T-cell (primary cell): ENCODE results near the gene NEDD8. TPM values are rescaled to one million over a fixed set of nuclear protein-coding genes. Genes with fewer than 3 reads are reported as not detected.
A peak's percentile ranks its signal among the peaks of the same experiment; 100 is the strongest.

Source experiments
- ATAC-seq, 4 experiments: fragments of 200-7000 bp in 3 of 4; fragments of 150-1000 bp in 1 of 4; cut with Tn5 transposase; replicated peaks in 1 of 4; 1 replicate in 3 of 4; 2 replicates in 1 of 4; pipeline ENCODE4 v1.10.0; 2021; ENCODE audit warnings: moderate library complexity in 3 of 4, mild to moderate bottlenecking in 2 of 4, moderate number of reproducible peaks in 1 of 4
- CTCF ChIA-PET, 2 donors: fragments of 300-600 bp; sonication (Branson Sonifier 250); formaldehyde crosslinking; loops; one replicate each; lab custom pipeline; 2022; ENCODE audit warnings: antibody characterized with exemption in 2 of 2; lab: Charles Lee
- POLR2A ChIA-PET, 2 donors: fragments of 300-600 bp; sonication (Branson Sonifier 250); formaldehyde crosslinking; loops; one replicate each; lab custom pipeline; 2022; ENCODE audit warnings: antibody characterized with exemption in 2 of 2; lab: Charles Lee
- DNase-seq, 35 experiments: peaks; one replicate each; pipeline versions ENCODE4 v3.0.0 to v3.0.0-alpha.2; 2013 to 2023
- H3K27ac ChIP-seq: one replicate; pipeline ENCODE4 v1.5.1; 2013; ENCODE audit warnings: low read length
- H3K27me3 ChIP-seq, 2 experiments: replicated peaks in 1 of 2; 1 replicate in 1 of 2; 2 replicates in 1 of 2; pipeline versions ENCODE4 v1.6.1 to v1.7.0; 2013; ENCODE audit warnings: low read length in 1 of 2, mixed read lengths in 1 of 2; ENCODE audit not compliant: control insufficient read depth in 2 of 2, insufficient read depth in 2 of 2; ENCODE audit errors: extremely low read depth in 1 of 2
- H3K36me3 ChIP-seq, 2 donors: 1 replicate in 1 of 2; 2 replicates in 1 of 2; pipeline versions ENCODE4 v1.6.1 to v1.7.0; 2013; ENCODE audit warnings: low read length in 1 of 2; ENCODE audit not compliant: control insufficient read depth in 2 of 2, insufficient read depth in 1 of 2; ENCODE audit errors: extremely low read depth in 1 of 2
- H3K4me1 ChIP-seq, 2 experiments: 1 replicate in 1 of 2; 2 replicates in 1 of 2; pipeline versions ENCODE4 v1.6.1 to v1.7.0; 2013; ENCODE audit warnings: low read length in 2 of 2, mixed read lengths in 1 of 2; ENCODE audit not compliant: insufficient read depth in 2 of 2, control insufficient read depth in 1 of 2; ENCODE audit errors: extremely low read depth in 1 of 2
- H3K4me3 ChIP-seq, 2 donors: 1 replicate in 1 of 2; 2 replicates in 1 of 2; pipeline versions ENCODE4 v1.5.1 to v1.7.0; 2013; ENCODE audit warnings: mild to moderate bottlenecking in 2 of 2, low read length in 1 of 2, moderate library complexity in 1 of 2; ENCODE audit not compliant: control insufficient read depth in 1 of 2; ENCODE audit errors: extremely low read depth in 1 of 2
- H3K9me3 ChIP-seq: 2 replicates; pipeline ENCODE4 v1.7.0; 2013
- H3K27ac Mint-ChIP-seq, 2 donors: one replicate each; pipeline ENCODE4 v1.8.0; 2020 to 2021; ENCODE audit warnings: mild to moderate bottlenecking in 2 of 2, mixed read lengths in 2 of 2
- H3K27me3 Mint-ChIP-seq, 2 donors: one replicate each; pipeline ENCODE4 v1.8.0; 2021 to 2022; ENCODE audit warnings: mixed read lengths in 2 of 2
- H3K36me3 Mint-ChIP-seq: one replicate; pipeline ENCODE4 v1.8.0; 2021; ENCODE audit warnings: mixed read lengths
- H3K4me1 Mint-ChIP-seq, 3 donors: one replicate each; pipeline ENCODE4 v1.8.0; 2020 to 2022; ENCODE audit warnings: mixed read lengths in 3 of 3, mild to moderate bottlenecking in 1 of 3
- H3K4me3 Mint-ChIP-seq, 3 donors: one replicate each; pipeline ENCODE4 v1.8.0; 2020 to 2022; ENCODE audit warnings: mild to moderate bottlenecking in 3 of 3, mixed read lengths in 3 of 3, moderate library complexity in 3 of 3
- H3K9me3 Mint-ChIP-seq, 3 donors: one replicate each; pipeline ENCODE4 v1.8.0; 2020 to 2022; ENCODE audit warnings: mixed read lengths in 3 of 3
- WGBS: methylation state at CpG from one replicate; pipeline ENCODE4 v1.1.5; 2013; ENCODE audit warnings: missing lambda C conversion rate; ENCODE audit not compliant: insufficient coverage; 5-methylcytosine and 5-hydroxymethylcytosine counted together
- total RNA-seq, 35 experiments: library from RNA in 6 of 35; stranded (reverse) in 6 of 35; fragments of 120-200 nt in 1 of 35; gene quantifications; one replicate each; pipeline versions ENCODE4 v1.2.1 to v1.2.4 and lab custom pipeline; 2013 to 2026

NEDD8 gene
- total RNA-seq (100 to 1,000 TPM in 4 of 5 donors, 10 to 100 TPM in 1; 92.1 to 107 (median 101) TPM), total RNA-seq (lab: John Stamatoyannopoulos, UW) (12.6 to 44.8 (median 21.0) reads per million in 29 experiments)
- 156 TPM for total RNA-seq (2013)

DNA sequence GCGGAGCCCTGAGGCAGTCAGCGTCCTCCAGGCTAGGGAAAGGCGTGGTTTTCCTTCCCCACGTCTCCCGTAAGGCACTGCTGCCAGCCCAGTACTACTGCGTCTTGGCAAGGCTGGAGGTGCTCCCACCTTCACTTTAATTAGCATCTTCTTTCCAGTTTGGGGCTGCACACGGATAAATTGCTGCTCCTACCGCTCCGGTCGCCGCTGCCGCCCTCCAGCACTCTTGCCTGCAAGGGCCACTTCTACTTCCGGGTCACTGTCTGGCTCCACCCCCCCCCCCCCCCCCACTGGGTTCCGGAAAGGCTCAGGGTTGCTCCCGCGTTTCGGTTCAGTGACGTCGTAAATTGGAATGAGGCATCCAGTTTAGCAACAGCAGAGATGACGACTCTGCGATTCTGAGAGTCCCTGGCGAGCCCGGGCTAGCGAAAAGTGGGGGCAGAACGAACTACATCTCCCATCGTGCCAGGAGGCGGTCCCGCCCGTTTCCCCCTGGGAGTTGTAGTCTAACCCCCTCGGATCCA lies at the start of gene NEDD8:
Gene NEDD8 (minus strand): TSS at position 247 of the 524 bp plus-strand sequence. CDS start 100 bp downstream, at position 147.
- Mint-ChIP-seq H3K9me3 (no peaks in the 10 kb centered on the region), H3K27me3 (no peaks in the 10 kb centered on the region), H3K4me3 (peak within 1 kb of the TSS; percentile 83 to 99 (median 95)), H3K27ac (peak within 1 kb of the TSS; percentile 97), H3K36me3 (peaks cover 32% of the 10 kb centered on the region), H3K4me1 (peaks cover 50 to 65% (median 58%) of the 10 kb centered on the region in 3 donors)
- WGBS: 0% methylated on average over 27 of the region's 30 CpGs
- peak; percentile 87 to 90 (median 90) for ATAC-seq
- H3K27ac ChIP-seq: peak within 1 kb of the TSS; percentile 72
- H3K9me3 ChIP-seq: no peaks in the 10 kb centered on the region
- H3K36me3 ChIP-seq: peaks cover 0 to 32% of the 10 kb centered on the region in 2 donors
- CTCF ChIA-PET: interaction anchor here in 1 of 2 donors (2.8 kb wide), 1 partner anchor 10 kb away, joined by 9 read pairs; the partner anchor contains the start of gene TINF2
- H3K27me3 ChIP-seq: no peaks in the 10 kb centered on the region
- POLR2A ChIA-PET: interaction anchor here in 1 of 2 donors (2.0 kb wide), 1 partner anchor 10 kb away, joined by 6 read pairs; the partner anchor contains the start of gene TINF2
- DNase-seq: peak; percentile 76 to 92 (median 86)
- H3K4me3 ChIP-seq: peak within 1 kb of the TSS; percentile 76 to 98
- H3K4me1 ChIP-seq: peaks cover 18 to 41% of the 10 kb centered on the region in 2 experiments

DNA sequence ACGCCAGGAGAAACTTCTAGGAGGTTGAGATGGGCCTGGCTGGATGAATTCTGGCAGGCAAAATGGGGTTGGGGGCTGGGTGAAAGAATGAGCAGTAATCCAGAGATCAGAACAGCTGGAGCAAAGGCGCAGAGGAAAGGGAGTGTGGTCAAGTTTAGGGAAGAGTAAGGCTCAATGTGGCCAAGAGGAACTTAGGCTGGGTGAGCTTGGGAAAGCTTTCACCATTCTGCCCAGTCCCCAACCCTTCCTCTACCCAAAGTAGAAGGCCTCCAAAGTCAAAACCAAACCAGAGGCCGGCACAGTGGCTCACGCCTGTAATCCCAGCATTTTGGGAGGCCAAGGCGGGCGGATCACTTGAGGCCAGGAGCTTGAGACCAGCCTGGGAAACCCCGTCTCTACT lies 49.5 kb upstream of the NEDD8 start:
- H3K4me1 Mint-ChIP-seq: peaks cover 17 to 37% (median 31%) of the 10 kb centered on the region in 3 donors
- H3K27me3 ChIP-seq: no peaks in the 10 kb centered on the region
- ATAC-seq (no peak), DNase-seq (no peak)
- no peak overlapping the region for H3K27ac ChIP-seq
- ChIA-PET CTCF (no interaction called here), POLR2A (no interaction called here)
- 87% methylated on average over 3 of the region's 7 CpGs for WGBS
- H3K4me1 ChIP-seq: peaks cover 11 to 17% of the 10 kb centered on the region in 2 experiments
- H3K9me3 ChIP-seq: no peaks in the 10 kb centered on the region
- H3K36me3 ChIP-seq: no peaks in the 10 kb centered on the region
- H3K36me3 Mint-ChIP-seq: no peaks in the 10 kb centered on the region
- no peaks in the 10 kb centered on the region for H3K27me3 Mint-ChIP-seq
- H3K27ac Mint-ChIP-seq: no peak overlapping the region
- H3K9me3 Mint-ChIP-seq: no peaks in the 10 kb centered on the region
- H3K4me3 ChIP-seq: no peak overlapping the region
- no peak overlapping the region for H3K4me3 Mint-ChIP-seq

DNA sequence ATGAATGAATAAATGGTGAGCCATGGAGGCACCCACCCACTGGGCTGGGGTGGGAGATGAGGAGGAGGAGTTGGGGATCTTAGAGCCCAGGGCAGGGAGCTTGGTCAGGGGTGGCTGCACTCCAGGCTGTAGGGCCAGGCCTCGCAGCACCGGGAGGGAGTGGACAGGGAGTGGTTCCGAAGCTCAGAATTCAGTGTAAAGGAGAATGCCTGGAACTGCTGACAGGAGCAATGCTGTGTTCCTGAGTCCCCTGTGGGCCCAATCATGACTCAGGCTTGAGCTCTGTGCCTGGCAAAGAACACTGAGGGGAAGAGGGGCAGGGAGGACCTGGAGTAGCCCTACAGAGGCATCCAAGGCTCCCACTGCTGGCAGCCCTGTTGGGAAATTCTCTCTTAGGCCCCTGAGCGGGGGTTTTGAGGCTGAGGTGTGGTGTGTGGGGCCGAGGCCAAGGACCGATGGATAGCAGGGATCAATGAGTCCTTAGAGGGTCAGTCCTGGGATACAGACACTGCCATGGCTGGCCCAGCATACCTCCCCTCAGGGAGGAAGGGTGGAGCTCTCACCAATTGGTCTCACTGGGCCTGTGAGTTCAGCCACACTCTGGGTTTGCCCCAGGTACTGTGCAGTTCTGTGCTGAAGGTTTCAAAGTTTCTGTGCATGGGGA lies 48.8 kb upstream of the NEDD8 start:
- ATAC-seq (no peak), DNase-seq (no peak)
- H3K4me3 ChIP-seq: no peak overlapping the region
- POLR2A ChIA-PET: no interaction called here
- H3K4me1 ChIP-seq: peaks cover 11 to 17% of the 10 kb centered on the region in 2 experiments
- H3K36me3 ChIP-seq: no peaks in the 10 kb centered on the region
- Mint-ChIP-seq H3K4me3 (no peak overlapping the region), H3K36me3 (no peaks in the 10 kb centered on the region), H3K27ac (no peak overlapping the region), H3K27me3 (no peaks in the 10 kb centered on the region), H3K4me1 (peaks cover 17 to 38% (median 33%) of the 10 kb centered on the region in 3 donors), H3K9me3 (no peaks in the 10 kb centered on the region)
- CTCF ChIA-PET: no interaction called here
- no peak overlapping the region for H3K27ac ChIP-seq
- no peaks in the 10 kb centered on the region for H3K27me3 ChIP-seq
- WGBS: 97% methylated on average over 6 of the region's 6 CpGs
- no peaks in the 10 kb centered on the region for H3K9me3 ChIP-seq

DNA sequence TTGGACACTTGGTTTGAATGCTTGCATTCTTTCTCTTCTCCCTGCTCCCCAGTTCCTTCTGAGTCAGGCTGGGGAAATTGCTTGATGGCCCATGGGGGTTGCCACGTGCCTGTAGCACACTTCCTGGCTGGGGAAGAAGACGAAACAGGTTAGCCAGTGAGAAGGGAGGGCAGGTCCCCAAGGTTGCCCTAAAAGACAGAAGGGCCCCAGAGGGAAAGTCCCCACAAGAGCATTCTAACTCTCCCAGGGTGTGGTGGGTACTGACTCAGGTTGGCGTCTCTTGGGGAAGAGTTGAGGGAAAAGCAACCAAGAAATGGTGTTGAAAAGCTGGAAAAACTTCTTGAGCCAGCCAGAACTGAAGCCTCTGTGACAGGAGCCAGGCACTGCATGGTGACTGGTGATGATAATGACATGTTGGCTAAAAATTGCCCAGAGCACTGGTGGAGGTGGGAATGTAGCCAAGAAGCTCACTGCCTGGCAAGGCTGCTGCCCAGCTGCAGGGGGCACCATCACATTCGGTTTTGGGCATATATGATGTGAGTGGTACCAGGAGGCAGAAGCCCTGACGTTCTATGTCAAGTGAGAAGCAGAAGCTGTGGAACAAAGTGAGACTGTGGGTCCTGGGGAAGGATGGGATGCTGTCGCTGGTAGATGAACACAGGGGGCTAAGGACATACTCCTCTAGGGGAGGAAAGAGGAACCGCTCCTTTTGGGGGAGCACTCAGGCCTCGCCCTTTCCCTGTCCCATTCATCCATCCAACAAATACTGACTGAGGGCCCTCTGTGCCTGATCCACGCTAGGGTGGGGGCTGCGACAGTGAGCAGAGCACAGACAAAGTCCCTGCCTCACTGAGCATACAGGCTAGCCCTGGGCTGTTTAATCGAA lies 47.4 kb upstream of the NEDD8 start:
- ChIA-PET POLR2A (no interaction called here), CTCF (interaction anchor here (0.6 to 1.5 kb wide), 7 partner anchors 9 to 54 kb away, joined by 3 to 14 read pairs (median 4); partner anchors contain the start of genes CIDEB (in 2 of the 2) and TINF2 (in 1 of the 2))
- Histone ChIP-seq H3K27me3 (no peaks in the 10 kb centered on the region), H3K9me3 (no peaks in the 10 kb centered on the region), H3K36me3 (no peaks in the 10 kb centered on the region), H3K4me1 (peaks cover 11 to 18% of the 10 kb centered on the region in 2 experiments), H3K27ac (peak overlapping the region; percentile 64), H3K4me3 (no peak overlapping the region)
- Mint-ChIP-seq H3K4me3 (peak overlapping the region in 1 of 3 donors; percentile 25), H3K9me3 (no peaks in the 10 kb centered on the region), H3K27me3 (no peaks in the 10 kb centered on the region), H3K36me3 (no peaks in the 10 kb centered on the region), H3K27ac (peak overlapping the region; percentile 48 to 79), H3K4me1 (peaks cover 17 to 47% (median 33%) of the 10 kb centered on the region in 3 donors)
- ATAC-seq (peak; percentile 68 to 94 (median 80)), DNase-seq (peak in 33 of 35 experiments; percentile 11 to 76 (median 42))
- WGBS: 58% methylated on average over 4 of the region's 11 CpGs

DNA sequence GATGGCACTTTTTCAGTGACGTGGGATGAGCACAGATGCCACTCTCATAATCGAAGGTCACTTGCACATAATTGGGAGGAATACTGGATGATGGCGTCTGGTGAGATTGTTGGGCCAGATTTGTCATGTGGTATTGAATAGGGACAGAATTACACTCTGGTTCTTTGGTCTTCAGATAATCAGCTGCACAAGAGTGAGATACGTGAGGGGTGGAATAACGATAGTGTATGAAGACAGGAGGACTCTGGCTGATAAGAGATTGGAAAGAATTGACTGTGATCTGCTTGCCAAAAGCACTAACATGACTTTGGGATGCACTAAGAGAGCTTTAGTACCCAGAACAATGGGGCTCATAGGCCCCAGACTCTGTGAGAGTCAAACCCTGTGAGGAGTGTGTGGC lies 46.3 kb upstream of the NEDD8 start:
- Mint-ChIP-seq H3K36me3 (no peaks in the 10 kb centered on the region), H3K4me1 (peaks cover 27 to 57% (median 42%) of the 10 kb centered on the region in 3 donors), H3K27me3 (no peaks in the 10 kb centered on the region), H3K9me3 (no peaks in the 10 kb centered on the region), H3K4me3 (no peak overlapping the region), H3K27ac (peak overlapping the region; percentile 30 to 53)
- ChIA-PET POLR2A (no interaction called here), CTCF (interaction anchor here in 1 of 2 donors (0.6 kb wide), 1 partner anchor 31 kb away, joined by 5 read pairs; no protein-coding TSS in a partner anchor)
- Histone ChIP-seq H3K4me3 (no peak overlapping the region), H3K4me1 (peaks cover 17 to 26% of the 10 kb centered on the region in 2 experiments), H3K36me3 (no peaks in the 10 kb centered on the region), H3K27ac (peak overlapping the region; percentile 64), H3K9me3 (no peaks in the 10 kb centered on the region), H3K27me3 (no peaks in the 10 kb centered on the region)
- DNase-seq (no peak), ATAC-seq (no peak)
- 100% methylated on average over 5 of the region's 5 CpGs for WGBS
